ENCODE data around the gene ENPEP.

DNA sequence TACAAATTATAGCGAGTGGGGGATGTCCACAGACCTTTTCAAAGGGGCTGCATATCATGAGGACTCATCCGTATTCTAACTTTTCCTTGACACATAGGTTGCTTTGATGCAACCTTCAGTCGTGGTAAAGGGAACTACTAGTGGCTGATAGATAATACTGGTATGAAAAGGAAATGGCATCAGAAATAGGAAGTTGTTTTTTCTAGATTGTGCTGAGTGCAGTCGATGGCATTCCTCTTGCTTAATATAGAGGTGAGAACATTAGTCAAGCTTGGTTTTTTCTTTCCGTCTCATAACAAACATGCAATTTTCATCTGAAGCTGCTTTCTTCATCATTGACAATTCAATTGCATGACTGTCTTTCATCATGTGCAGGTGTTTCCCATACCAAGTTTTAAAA lies 16.6 kb downstream of the ENPEP start:
- TF ChIP-seq, protein P1, sequence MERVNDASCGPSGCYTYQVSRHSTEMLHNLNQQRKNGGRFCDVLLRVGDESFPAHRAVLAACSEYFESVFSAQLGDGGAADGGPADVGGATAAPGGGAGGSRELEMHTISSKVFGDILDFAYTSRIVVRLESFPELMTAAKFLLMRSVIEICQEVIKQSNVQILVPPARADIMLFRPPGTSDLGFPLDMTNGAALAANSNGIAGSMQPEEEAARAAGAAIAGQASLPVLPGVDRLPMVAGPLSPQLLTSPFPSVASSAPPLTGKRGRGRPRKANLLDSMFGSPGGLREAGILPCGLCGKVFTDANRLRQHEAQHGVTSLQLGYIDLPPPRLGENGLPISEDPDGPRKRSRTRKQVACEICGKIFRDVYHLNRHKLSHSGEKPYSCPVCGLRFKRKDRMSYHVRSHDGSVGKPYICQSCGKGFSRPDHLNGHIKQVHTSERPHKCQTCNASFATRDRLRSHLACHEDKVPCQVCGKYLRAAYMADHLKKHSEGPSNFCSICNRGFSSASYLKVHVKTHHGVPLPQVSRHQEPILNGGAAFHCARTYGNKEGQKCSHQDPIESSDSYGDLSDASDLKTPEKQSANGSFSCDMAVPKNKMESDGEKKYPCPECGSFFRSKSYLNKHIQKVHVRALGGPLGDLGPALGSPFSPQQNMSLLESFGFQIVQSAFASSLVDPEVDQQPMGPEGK (CRISPR knock-in tag; IDR thresholded peaks at IDR 0.05; ENCODE audit: borderline replicate concordance): no peak
- no peak for TF ChIP-seq ZFP30 (CRISPR knock-in tag; IDR thresholded peaks at IDR 0.05)
- TF ChIP-seq RARB (CRISPR knock-in tag; IDR thresholded peaks at IDR 0.05): no peak
- TF ChIP-seq ZC3H10 (CRISPR knock-in tag; IDR thresholded peaks at IDR 0.05): no peak
- no peak for TF ChIP-seq ZFP3 (CRISPR knock-in tag; IDR thresholded peaks at IDR 0.05)
